ENCODE data around the gene ZHX3.

The ZHX3 gene

GRCh38 chr20:41342474-41343464, 25.2 kb upstream of the ZHX3 start:
- Histone ChIP-seq H3K36me3 (ENCODE audit: insufficient read depth, low read length) (peaks cover 2% of the 10 kb centered on the region; the same call in 1 of the 2 replicates), H3K4me1 (ENCODE audit: control insufficient read depth, insufficient read depth, low read length, unreplicated experiment) (peaks cover 16% of the 10 kb centered on the region), H3K27ac (ENCODE audit: low read depth, low read length) (no peak overlapping the region)

GRCh38 chr20:41340327-41341055, 23.0 kb upstream of the ZHX3 start, which contains the start of gene LPIN3:
TSS of gene LPIN3 (plus strand) at chr20:41340821. CDS start at chr20:41345804, 4,983 bp downstream.
- Histone ChIP-seq H3K4me3 (ENCODE audit: low read depth, low read length) (peak within 1 kb of the TSS; percentile 80), H3K79me2 (ENCODE audit: control insufficient read depth, insufficient read depth, low read length, unreplicated experiment) (peaks cover 24% of the 10 kb centered on the region), H3K27me3 (ENCODE audit: insufficient read depth, low read length) (no peaks in the 10 kb centered on the region), H3K36me3 (ENCODE audit: insufficient read depth, low read length) (no peaks in the 10 kb centered on the region), H3K4me1 (ENCODE audit: control insufficient read depth, insufficient read depth, low read length, unreplicated experiment) (peaks cover 16% of the 10 kb centered on the region), H3K27ac (ENCODE audit: low read depth, low read length) (peak within 1 kb of the TSS; percentile 32; the same call in 1 of the 2 replicates), H2AFZ (ENCODE audit: low read length, unreplicated experiment) (peak within 1 kb of the TSS; percentile 58)

More at GRCh38 chr20:41342474-41343464, 25.2 kb upstream of the ZHX3 start:
- no peaks in the 10 kb centered on the region for H3K27me3 ChIP-seq (ENCODE audit: insufficient read depth, low read length)
- no peak overlapping the region; the same call in 1 of the 2 replicates for H3K4me3 ChIP-seq (ENCODE audit: low read depth, low read length)
- H3K79me2 ChIP-seq (ENCODE audit: control insufficient read depth, insufficient read depth, low read length, unreplicated experiment), result peaks cover 24% of the 10 kb centered on the region
- H2AFZ ChIP-seq (ENCODE audit: low read length, unreplicated experiment), result no peak overlapping the region

GRCh38 chr20:41339957-41340326, 22.4 kb upstream of the ZHX3 start:
- Histone ChIP-seq H3K36me3 (ENCODE audit: insufficient read depth, low read length) (no peaks in the 10 kb centered on the region), H2AFZ (ENCODE audit: low read length, unreplicated experiment) (peak overlapping the region; percentile 58), H3K79me2 (ENCODE audit: control insufficient read depth, insufficient read depth, low read length, unreplicated experiment) (peaks cover 24% of the 10 kb centered on the region), H3K4me3 (ENCODE audit: low read depth, low read length) (peak overlapping the region; percentile 80), H3K27me3 (ENCODE audit: insufficient read depth, low read length) (no peaks in the 10 kb centered on the region), H3K27ac (ENCODE audit: low read depth, low read length) (peak overlapping the region; percentile 32; the same call in 1 of the 2 replicates), H3K4me1 (ENCODE audit: control insufficient read depth, insufficient read depth, low read length, unreplicated experiment) (peaks cover 16% of the 10 kb centered on the region)

- no peaks in the 10 kb centered on the region for H3K36me3 ChIP-seq (ENCODE audit: insufficient read depth, low read length)
- peaks cover 10% of the 10 kb centered on the region for H3K79me2 ChIP-seq (ENCODE audit: control insufficient read depth, insufficient read depth, low read length, unreplicated experiment)
- H3K27ac ChIP-seq (ENCODE audit: low read depth, low read length), result no peak overlapping the region
- H3K4me3 ChIP-seq (ENCODE audit: low read depth, low read length), result no peak overlapping the region
- no peaks in the 10 kb centered on the region for H3K27me3 ChIP-seq (ENCODE audit: insufficient read depth, low read length)
- peaks cover 11% of the 10 kb centered on the region for H3K4me1 ChIP-seq (ENCODE audit: control insufficient read depth, insufficient read depth, low read length, unreplicated experiment)
- no peak overlapping the region for H2AFZ ChIP-seq (ENCODE audit: low read length, unreplicated experiment)
Measured at GRCh38 chr20:41336711-41337492, 19.4 kb upstream of the ZHX3 start.

- Histone ChIP-seq H3K36me3 (ENCODE audit: insufficient read depth, low read length) (no peaks in the 10 kb centered on the region), H2AFZ (ENCODE audit: low read length, unreplicated experiment) (no peak overlapping the region), H3K27me3 (ENCODE audit: insufficient read depth, low read length) (no peaks in the 10 kb centered on the region), H3K4me3 (ENCODE audit: low read depth, low read length) (no peak overlapping the region), H3K27ac (ENCODE audit: low read depth, low read length) (no peak overlapping the region), H3K79me2 (ENCODE audit: control insufficient read depth, insufficient read depth, low read length, unreplicated experiment) (no peaks in the 10 kb centered on the region), H3K4me1 (ENCODE audit: control insufficient read depth, insufficient read depth, low read length, unreplicated experiment) (peaks cover 8% of the 10 kb centered on the region)
Measured at GRCh38 chr20:41335591-41335990, 18.1 kb upstream of the ZHX3 start.

GRCh38 chr20:41334443-41335421, 17.2 kb upstream of the ZHX3 start:
- H2AFZ ChIP-seq (ENCODE audit: low read length, unreplicated experiment), result no peak overlapping the region
- no peaks in the 10 kb centered on the region for H3K79me2 ChIP-seq (ENCODE audit: control insufficient read depth, insufficient read depth, low read length, unreplicated experiment)
- no peaks in the 10 kb centered on the region for H3K27me3 ChIP-seq (ENCODE audit: insufficient read depth, low read length)
- H3K4me3 ChIP-seq (ENCODE audit: low read depth, low read length), result no peak overlapping the region
- no peaks in the 10 kb centered on the region for H3K36me3 ChIP-seq (ENCODE audit: insufficient read depth, low read length)
- no peak overlapping the region for H3K27ac ChIP-seq (ENCODE audit: low read depth, low read length)
- H3K4me1 ChIP-seq (ENCODE audit: control insufficient read depth, insufficient read depth, low read length, unreplicated experiment), result peaks cover 14% of the 10 kb centered on the region

- no peaks in the 10 kb centered on the region for H3K27me3 ChIP-seq (ENCODE audit: insufficient read depth, low read length)
- no peak overlapping the region for H2AFZ ChIP-seq (ENCODE audit: low read length, unreplicated experiment)
- no peaks in the 10 kb centered on the region for H3K36me3 ChIP-seq (ENCODE audit: insufficient read depth, low read length)
- H3K79me2 ChIP-seq (ENCODE audit: control insufficient read depth, insufficient read depth, low read length, unreplicated experiment), result no peaks in the 10 kb centered on the region
- H3K4me1 ChIP-seq (ENCODE audit: control insufficient read depth, insufficient read depth, low read length, unreplicated experiment), result peaks cover 16% of the 10 kb centered on the region
- H3K4me3 ChIP-seq (ENCODE audit: low read depth, low read length), result no peak overlapping the region
- H3K27ac ChIP-seq (ENCODE audit: low read depth, low read length), result no peak overlapping the region
Measured at GRCh38 chr20:41334036-41334435, 16.5 kb upstream of the ZHX3 start.

- Histone ChIP-seq H3K27me3 (ENCODE audit: insufficient read depth, low read length) (no peaks in the 10 kb centered on the region), H3K27ac (ENCODE audit: low read depth, low read length) (no peak overlapping the region), H3K4me1 (ENCODE audit: control insufficient read depth, insufficient read depth, low read length, unreplicated experiment) (peaks cover 23% of the 10 kb centered on the region), H3K4me3 (ENCODE audit: low read depth, low read length) (no peak overlapping the region), H2AFZ (ENCODE audit: low read length, unreplicated experiment) (no peak overlapping the region), H3K36me3 (ENCODE audit: insufficient read depth, low read length) (no peaks in the 10 kb centered on the region), H3K79me2 (ENCODE audit: control insufficient read depth, insufficient read depth, low read length, unreplicated experiment) (no peaks in the 10 kb centered on the region)
Measured at GRCh38 chr20:41331731-41332130, 14.2 kb upstream of the ZHX3 start.

- Histone ChIP-seq H2AFZ (ENCODE audit: low read length, unreplicated experiment) (no peak overlapping the region), H3K4me3 (ENCODE audit: low read depth, low read length) (no peak overlapping the region), H3K27ac (ENCODE audit: low read depth, low read length) (no peak overlapping the region), H3K4me1 (ENCODE audit: control insufficient read depth, insufficient read depth, low read length, unreplicated experiment) (peaks cover 23% of the 10 kb centered on the region), H3K79me2 (ENCODE audit: control insufficient read depth, insufficient read depth, low read length, unreplicated experiment) (no peaks in the 10 kb centered on the region), H3K27me3 (ENCODE audit: insufficient read depth, low read length) (no peaks in the 10 kb centered on the region), H3K36me3 (ENCODE audit: insufficient read depth, low read length) (no peaks in the 10 kb centered on the region)
Measured at GRCh38 chr20:41330941-41331340, 13.4 kb upstream of the ZHX3 start.
